Osteocyte (in vitro differentiated cells): ENCODE measurements around the gene STRA6. TPM values are rescaled to one million over a fixed set of nuclear protein-coding genes. Genes with fewer than 3 reads are reported as not detected.

Experiments used
- DNase-seq: peaks from one replicate; pipeline ENCODE4 v3.0.0; 2021; ENCODE audit warnings: mixed read lengths; ENCODE audit not compliant: unreplicated experiment; ENCODE audit errors: extremely low spot score
- H3K27ac Mint-ChIP-seq: one replicate; pipeline ENCODE4 v1.8.0; 2021; ENCODE audit warnings: mild to moderate bottlenecking, mixed read lengths; ENCODE audit not compliant: unreplicated experiment
- H3K27me3 Mint-ChIP-seq: one replicate; pipeline ENCODE4 v1.8.0; 2021; ENCODE audit warnings: mixed read lengths; ENCODE audit not compliant: unreplicated experiment
- H3K36me3 Mint-ChIP-seq: one replicate; pipeline ENCODE4 v1.8.0; 2021; ENCODE audit warnings: mixed read lengths; ENCODE audit not compliant: unreplicated experiment
- H3K4me1 Mint-ChIP-seq: one replicate; pipeline ENCODE4 v1.8.0; 2021; ENCODE audit warnings: mixed read lengths; ENCODE audit not compliant: unreplicated experiment
- H3K4me3 Mint-ChIP-seq: one replicate; pipeline ENCODE4 v1.8.0; 2021; ENCODE audit warnings: mild to moderate bottlenecking, moderate library complexity, mixed read lengths; ENCODE audit not compliant: unreplicated experiment
- H3K9me3 Mint-ChIP-seq: one replicate; pipeline ENCODE4 v1.8.0; 2021; ENCODE audit warnings: mixed read lengths; ENCODE audit not compliant: unreplicated experiment
- total RNA-seq: library from RNA; stranded (reverse); gene quantifications from 2 replicates; pipeline ENCODE4 v1.2.1, GENCODE V29; 2021
- TF ChIP-seq, protein P1 (sequence below): fragments of 200-600 bp; sonication (generic); IDR thresholded peaks from 2 replicates; pipeline ENCODE4 v1.5.0; 2021; ENCODE audit warnings: antibody characterized with exemption, mild to moderate bottlenecking, moderate library complexity

The STRA6 gene
- total RNA-seq, 1 donor from 2014 or later = 25.8 TPM

DNA sequence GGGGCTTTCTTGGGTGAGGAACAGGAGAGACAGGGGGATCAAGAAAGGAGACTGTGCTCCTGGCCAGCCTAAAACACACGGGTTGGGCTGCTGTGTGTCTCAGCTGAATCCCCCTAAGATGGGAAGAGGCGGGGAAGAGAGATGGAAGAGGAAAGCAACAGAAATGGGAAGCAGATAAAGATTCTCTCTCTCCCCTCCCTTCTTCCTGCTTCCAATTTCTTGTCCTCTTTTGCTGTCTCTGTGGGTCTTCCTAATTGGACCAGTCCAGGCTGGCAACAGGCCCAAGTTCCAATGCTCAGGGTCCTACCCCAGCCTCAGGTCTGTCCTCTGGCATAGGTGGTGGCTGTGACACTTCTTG, 65.1 kb downstream of the STRA6 start:
- H3K9me3 Mint-ChIP-seq = no peaks in the 10 kb centered on the region
- TF ChIP-seq, protein P1, sequence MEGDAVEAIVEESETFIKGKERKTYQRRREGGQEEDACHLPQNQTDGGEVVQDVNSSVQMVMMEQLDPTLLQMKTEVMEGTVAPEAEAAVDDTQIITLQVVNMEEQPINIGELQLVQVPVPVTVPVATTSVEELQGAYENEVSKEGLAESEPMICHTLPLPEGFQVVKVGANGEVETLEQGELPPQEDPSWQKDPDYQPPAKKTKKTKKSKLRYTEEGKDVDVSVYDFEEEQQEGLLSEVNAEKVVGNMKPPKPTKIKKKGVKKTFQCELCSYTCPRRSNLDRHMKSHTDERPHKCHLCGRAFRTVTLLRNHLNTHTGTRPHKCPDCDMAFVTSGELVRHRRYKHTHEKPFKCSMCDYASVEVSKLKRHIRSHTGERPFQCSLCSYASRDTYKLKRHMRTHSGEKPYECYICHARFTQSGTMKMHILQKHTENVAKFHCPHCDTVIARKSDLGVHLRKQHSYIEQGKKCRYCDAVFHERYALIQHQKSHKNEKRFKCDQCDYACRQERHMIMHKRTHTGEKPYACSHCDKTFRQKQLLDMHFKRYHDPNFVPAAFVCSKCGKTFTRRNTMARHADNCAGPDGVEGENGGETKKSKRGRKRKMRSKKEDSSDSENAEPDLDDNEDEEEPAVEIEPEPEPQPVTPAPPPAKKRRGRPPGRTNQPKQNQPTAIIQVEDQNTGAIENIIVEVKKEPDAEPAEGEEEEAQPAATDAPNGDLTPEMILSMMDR = no peak
- H3K27me3 Mint-ChIP-seq = no peaks in the 10 kb centered on the region
- peak overlapping the region; percentile 96 for H3K27ac Mint-ChIP-seq
- H3K4me3 Mint-ChIP-seq = no peak overlapping the region
- H3K4me1 Mint-ChIP-seq = peaks cover 40% of the 10 kb centered on the region
- no peak for DNase-seq
- H3K36me3 Mint-ChIP-seq = peaks cover 2% of the 10 kb centered on the region

DNA sequence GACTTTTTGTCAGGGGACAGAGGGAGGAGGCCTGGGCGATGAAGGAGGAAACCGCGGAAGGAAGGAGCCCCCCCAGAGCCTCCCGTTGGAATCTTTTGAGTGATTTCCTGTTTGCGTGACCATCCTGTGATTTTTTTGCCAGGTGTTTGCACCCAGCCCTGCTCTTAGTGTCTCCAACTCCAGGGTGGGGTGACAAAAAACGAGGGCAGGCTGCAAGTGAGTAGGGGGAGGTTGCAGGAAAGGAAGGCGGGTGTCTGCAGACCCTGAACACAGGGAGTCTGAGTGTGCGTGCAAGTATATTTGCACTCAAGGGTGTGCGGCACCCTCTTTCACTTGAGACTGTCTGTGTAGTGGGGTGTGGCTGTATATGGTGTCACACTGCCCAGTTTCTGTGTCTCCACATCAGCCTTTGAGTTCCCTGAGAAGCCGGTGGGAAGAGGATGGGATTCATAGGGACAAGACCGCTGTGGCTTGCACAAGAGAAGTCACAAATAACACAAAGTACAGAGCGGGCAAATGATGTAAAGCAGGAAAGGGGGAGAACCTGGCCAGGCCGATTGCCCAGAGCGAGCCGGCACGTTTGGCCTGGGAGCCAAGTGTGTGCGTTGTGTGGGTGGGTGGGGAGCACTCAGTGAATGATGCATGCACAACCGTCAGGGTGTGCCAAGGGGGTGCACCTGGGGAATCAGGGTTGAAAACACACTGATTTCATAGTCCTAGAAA, 65.6 kb downstream of the STRA6 start:
- Mint-ChIP-seq H3K36me3 (peaks cover 5% of the 10 kb centered on the region), H3K4me3 (peak overlapping the region; percentile 76), H3K27ac (peak overlapping the region; percentile 96), H3K4me1 (peaks cover 40% of the 10 kb centered on the region), H3K9me3 (no peaks in the 10 kb centered on the region), H3K27me3 (peaks cover 3% of the 10 kb centered on the region)
- TF ChIP-seq, protein P1 = no peak
- DNase-seq = no peak

DNA sequence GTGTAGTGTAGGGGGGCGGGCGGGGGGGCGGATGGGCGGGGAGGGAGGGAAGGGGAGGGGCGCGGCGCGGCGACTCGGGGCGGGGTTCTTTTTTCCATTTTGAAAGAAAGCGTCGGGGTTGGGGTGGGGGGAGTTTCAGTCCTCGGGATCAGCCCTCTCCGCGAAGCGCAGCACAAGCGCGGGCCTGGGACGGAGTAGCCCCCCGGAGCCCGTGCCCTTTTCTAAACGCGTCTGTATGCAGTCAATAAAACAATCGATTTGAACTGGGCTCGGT, 66.1 kb downstream of the STRA6 start:
- Mint-ChIP-seq H3K4me3 (peak overlapping the region; percentile 76), H3K4me1 (peaks cover 35% of the 10 kb centered on the region), H3K27me3 (peaks cover 6% of the 10 kb centered on the region), H3K36me3 (peaks cover 7% of the 10 kb centered on the region), H3K9me3 (no peaks in the 10 kb centered on the region), H3K27ac (peak overlapping the region; percentile 96)
- TF ChIP-seq, protein P1 = no peak
- no peak for DNase-seq

DNA sequence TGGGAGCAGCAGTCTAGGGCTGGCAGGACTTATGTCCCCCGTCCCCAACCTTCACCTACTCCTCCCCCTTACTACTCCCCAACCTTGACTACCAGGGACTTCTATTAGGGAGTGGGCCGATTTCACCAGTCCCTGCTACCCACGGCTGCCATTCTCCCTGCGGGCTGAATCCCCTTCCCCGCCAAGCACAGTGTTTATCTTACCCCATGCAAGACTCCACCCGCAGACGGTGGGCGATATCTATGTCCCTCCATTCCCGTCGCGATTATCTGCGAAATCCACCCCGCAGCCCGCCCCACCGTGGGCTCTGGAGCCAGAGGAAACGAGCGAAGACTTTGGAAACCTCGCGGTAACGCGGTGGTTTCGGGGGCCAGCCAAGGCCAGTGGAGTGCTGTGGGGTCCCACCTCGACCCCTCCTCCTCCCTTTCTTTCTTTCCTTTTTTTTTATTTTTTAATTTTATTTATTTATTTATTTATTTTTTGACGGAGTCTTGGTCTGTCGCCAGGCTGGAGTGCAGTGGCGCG, 67.5 kb downstream of the STRA6 start:
- TF ChIP-seq, protein P1 = no peak
- peak overlapping the region; percentile 96 for H3K27ac Mint-ChIP-seq
- H3K36me3 Mint-ChIP-seq = peaks cover 7% of the 10 kb centered on the region
- H3K4me1 Mint-ChIP-seq = peaks cover 39% of the 10 kb centered on the region
- peaks cover 18% of the 10 kb centered on the region for H3K27me3 Mint-ChIP-seq
- no peak for DNase-seq
- no peaks in the 10 kb centered on the region for H3K9me3 Mint-ChIP-seq
- H3K4me3 Mint-ChIP-seq = no peak overlapping the region

DNA sequence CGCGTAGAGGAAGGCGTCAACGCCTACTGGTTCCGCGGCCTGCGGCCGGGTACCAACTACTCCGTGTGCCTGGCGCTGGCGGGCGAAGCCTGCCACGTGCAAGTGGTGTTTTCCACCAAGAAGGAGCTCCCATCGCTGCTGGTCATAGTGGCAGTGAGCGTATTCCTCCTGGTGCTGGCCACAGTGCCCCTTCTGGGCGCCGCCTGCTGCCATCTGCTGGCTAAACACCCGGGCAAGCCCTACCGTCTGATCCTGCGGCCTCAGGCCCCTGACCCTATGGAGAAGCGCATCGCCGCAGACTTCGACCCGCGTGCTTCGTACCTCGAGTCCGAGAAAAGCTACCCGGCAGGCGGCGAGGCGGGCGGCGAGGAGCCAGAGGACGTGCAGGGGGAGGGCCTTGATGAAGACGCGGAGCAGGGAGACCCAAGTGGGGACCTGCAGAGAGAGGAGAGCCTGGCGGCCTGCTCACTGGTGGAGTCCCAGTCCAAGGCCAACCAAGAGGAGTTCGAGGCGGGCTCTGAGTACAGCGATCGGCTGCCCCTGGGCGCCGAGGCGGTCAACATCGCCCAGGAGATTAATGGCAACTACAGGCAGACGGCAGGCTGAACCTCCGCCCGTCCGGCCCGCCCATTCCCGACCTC, 68.1 kb downstream of the STRA6 start:
- Mint-ChIP-seq H3K4me1 (peaks cover 43% of the 10 kb centered on the region), H3K36me3 (peaks cover 7% of the 10 kb centered on the region), H3K9me3 (no peaks in the 10 kb centered on the region), H3K4me3 (no peak overlapping the region), H3K27me3 (peaks cover 22% of the 10 kb centered on the region), H3K27ac (no peak overlapping the region)
- TF ChIP-seq, protein P1 = peak; percentile 30
- DNase-seq = no peak
